HG02840 (cell line): ENCODE measurements around the gene ELMO1.

Experiments used
- ATAC-seq: cut with Tn5 transposase; IDR thresholded peaks from one replicate; pipeline ENCODE4 v1.9.1; 2021; ENCODE audit warnings: mild to moderate bottlenecking, moderate library complexity, moderate number of reproducible peaks; ENCODE audit not compliant: unreplicated experiment, low FRiP score

Gene ELMO1

DNA sequence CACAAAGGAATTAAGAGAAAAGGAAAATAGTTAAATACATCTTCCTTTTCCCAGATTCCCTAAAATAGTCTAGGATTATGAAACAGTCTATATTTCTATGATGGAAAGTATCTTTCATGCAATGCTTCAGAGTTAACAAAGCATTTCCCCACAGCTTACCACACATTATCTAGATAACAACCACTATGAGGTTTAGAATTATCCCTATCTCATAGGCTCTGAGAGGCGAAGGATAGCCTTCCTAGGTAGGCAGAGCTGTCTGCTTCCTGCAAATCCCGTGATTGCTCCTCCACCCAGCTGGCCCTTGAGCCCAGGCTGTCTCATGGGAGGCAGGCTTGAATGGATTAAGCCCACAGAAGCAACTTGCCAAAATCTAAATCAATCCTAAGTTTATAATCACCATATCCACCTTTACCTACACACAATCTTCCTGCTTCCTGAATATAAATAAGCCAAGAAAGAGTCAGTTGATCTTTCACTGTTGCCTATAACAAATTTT is 402.9 kb downstream of the ELMO1 start:
- no peak for ATAC-seq

DNA sequence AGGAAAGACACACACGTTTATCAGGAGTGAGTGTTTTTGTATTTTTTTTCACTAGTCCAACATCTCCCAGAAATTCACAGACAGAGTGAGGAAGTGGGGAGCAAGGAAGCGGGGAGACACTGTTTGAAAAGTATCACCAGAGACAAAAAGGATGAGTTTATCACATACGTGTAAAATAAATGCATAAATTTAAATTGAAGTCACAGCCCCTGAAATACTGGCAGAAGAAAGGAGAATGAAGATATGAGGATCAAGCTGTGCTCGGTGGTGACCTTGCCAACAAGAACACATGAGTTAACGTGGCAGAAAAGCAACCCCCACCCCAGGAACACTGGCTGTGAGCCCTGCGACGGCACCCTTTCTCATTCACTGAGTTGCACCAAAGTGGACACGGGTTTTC is 407.2 kb downstream of the ELMO1 start:
- no peak for ATAC-seq

DNA sequence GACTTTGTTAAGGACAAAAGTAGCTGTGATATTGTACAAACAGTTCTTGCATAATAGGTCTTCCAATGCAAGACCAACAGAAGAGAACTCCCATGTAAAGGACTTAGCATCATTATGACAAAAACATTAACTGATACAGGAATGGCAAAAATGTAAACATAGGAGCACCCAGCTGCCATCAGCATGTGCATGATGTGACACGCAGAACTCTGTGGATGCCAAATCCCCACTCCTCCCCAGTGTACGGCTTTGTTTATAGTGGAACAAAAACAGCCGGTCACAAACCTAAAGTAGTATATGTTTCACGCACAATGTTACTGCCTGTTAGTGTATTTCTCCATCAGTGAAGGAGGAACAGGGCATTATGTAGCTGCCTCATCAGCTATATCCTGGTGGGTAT is 408.3 kb downstream of the ELMO1 start:
- no peak for ATAC-seq

DNA sequence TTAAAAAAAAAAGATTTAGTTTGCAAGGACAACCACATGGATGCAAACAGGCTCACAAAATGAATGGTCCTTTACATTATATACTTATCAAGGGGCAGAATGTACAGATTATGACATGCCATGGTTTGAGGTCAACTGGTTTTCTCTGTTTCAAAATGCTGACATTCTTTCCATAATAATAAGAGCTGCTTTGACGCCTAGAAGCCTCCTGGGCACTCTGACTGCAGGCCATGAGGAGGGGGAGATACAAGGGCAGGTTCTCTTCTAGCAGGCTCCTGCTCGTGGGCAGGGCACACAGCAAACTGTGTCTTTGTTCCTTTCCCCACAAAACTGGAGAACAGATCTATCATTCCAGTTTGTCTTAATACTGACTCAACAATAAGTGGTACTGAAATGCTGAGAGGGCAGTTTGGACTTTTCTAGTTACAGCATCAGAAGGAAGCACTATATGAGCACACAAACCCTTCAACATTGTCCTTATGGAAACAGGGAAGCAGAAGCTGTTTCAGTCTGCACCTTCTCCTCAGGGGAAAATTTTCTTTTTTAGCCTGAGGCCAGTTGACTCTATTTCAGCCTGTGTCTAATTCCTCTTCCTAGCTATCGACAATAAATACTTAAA is 409.4 kb downstream of the ELMO1 start:
- no peak for ATAC-seq

DNA sequence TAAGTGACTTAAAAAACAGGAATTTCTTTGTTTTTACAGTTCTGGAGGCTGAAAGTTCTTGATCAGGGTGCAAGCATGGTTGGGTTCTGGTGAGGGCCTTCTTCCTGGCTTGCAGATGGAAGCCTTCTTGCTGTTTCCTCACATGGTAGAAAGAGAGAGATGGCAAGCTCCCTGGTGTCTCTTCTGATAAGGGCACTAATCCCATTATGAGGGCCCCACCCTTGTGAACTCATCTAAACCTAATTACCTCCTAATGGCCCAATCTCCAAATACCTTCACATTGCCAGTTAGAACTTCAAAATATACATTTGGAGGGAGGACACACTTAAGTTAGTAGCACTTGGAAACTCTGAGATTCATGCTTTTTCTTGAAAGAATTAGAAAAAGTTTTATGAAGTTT is 410.0 kb downstream of the ELMO1 start:
- ATAC-seq: no peak

DNA sequence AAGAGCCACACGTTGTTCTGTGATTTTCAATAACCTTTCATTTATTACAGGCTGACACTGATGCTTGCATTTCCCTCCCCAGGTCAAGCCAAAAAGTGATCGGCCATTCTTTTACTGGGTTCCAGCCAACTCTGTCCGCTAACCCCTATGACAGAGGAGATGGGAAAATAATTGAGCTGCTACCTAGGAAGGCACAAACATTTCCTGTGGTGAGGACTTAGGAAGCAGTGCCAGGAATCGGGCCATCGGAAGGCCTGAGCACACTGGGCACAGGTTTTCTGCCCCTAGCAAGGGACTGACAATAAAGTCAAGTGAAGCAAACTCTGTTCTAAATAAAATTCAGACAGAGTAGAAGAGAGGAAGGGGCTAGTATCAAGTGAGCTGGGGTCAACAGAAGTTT is 411.4 kb downstream of the ELMO1 start:
- ATAC-seq: no peak

DNA sequence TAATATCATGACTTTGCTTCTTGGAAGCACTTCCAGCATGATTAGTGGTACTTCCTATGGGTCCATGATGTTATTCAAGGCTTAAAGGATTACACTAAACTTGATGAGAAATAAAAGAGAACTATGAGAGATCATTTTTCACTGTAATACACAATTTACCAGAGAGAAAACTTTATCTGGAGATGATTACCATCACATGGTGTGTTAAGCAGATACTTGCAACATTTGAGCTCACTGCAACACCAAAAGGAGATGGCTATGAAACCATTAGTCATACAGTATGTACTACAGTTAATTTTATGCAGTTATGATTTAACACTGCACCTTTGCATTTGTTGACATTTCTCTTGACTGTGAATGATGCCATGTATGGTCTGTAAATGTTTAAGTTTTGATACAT is 413.0 kb downstream of the ELMO1 start:
- no peak for ATAC-seq

DNA sequence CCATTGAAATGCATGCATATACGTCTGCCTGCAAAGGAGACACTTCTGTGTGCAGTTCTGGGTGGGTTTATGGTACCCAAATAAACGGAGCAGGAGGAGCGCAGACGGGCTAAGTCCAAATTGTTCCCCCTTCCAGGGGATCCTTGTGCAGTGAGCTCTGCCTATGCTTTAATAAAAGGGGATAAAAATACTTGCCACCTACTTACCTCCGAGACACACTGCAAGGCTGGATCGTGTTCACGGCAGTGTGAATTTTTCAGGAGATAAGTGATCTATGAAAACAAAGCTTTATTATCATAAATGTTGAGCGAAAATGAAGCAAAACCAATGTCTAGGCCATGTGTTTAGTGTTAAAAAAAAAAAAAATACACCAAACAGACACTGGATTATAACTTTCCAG is 415.5 kb downstream of the ELMO1 start:
- no peak for ATAC-seq

DNA sequence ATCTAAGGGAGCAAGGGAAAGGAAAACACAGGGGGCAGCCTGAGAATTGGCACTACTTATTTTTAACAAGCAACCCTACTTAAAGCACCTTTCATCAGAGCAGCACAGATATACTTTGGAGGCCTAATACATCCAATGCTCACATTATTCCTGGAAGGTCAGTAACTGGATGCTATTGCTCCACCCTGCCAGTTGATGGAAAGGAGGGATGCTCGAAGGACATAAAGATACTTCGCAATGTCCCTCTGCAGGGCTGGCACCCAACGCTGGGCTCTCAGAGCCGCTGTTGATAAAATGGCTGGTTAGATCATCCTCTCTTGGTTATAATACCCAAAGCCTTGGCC is 416.4 kb downstream of the ELMO1 start:
- no peak for ATAC-seq

DNA sequence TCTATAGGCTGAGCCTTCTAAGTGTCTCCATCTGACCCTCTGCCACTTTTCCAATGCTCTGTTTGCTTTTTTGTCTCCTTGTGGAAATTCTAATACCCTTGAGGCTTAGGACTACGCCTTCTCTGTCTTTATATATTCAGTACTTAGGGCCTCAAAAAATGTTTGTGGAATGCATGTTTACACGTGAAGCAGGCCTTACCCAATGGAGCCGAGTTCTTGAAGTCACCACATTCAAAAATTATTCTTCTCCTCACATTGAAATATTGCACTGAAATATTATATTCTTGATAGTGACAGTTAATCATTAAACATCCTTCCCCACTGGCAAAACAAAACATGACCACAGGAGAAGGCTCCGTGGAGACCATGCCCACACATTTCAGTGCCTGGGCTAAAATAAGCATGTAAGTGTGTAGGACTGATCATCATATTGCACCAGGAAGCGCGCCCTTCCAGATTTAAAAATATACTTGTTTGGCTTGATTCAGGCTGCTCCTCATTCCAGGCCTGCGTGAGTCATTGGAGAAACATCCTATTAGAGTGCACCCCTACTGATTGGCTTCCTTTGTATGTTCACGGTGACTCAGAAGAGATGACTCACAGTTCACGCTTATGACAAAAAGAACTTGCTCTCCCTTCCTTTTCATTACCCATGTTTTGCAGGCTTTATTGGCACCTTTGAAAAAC is 416.9 kb downstream of the ELMO1 start:
- no peak for ATAC-seq

DNA sequence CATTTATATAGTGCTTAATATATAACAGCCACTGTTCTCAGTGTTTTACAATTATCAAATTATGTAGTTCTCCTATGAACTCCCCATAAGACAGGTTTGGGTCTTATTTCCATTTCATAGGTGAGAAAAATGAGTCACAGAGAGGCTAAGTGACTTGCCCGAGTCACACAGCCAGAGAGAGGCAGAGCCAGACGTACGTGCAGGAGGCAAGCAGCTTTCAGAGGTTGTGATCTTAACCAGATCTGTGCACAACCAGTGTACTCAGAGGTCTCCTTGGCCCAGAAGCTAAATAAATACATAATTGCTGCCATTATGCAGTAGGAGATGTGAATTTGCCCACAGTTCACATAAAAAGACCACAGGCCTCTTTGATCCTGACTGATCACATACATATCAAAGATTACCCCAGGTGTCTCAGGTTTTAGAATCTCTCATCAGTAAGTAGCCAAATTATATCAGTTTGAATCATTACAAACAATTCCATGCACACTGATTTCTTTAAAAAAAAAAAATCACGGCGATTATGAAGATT is 419.7 kb downstream of the ELMO1 start:
- no peak for ATAC-seq

DNA sequence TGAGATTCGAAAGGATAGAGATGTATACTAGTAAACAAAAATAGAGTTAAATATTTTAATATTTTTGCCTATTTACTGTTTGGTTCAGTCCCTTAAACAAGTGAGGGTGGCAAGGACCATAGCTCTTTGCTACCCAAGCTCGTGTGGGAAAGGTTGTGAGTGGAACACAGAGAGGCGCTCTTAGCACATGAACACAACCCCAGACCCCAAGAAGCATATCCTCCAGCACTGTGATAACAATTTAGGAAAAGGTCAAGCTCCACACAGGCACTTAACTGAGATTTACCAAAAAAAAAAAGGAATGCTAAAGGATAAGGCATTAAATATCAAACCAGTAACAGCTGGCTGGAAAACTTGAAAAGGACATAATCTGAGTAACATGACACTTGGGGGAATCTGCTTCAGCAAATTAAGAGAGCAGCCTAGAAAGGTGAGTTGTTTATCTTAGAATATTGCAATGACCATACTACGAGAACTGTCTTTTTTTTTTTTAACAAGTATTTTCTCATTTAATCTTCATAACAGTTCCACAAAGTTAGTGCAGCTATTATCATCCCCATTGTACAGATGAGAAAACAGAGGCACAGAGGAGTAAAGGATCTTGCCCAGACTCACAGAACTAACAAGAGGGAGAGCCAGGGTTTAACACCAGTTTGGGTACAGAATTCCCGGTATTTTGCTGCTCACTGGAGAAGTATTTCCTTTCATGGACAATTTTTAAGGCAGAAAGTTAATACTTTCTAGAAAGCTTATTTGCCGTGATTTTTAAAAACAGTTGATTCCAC is 420.9 kb downstream of the ELMO1 start:
- no peak for ATAC-seq

DNA sequence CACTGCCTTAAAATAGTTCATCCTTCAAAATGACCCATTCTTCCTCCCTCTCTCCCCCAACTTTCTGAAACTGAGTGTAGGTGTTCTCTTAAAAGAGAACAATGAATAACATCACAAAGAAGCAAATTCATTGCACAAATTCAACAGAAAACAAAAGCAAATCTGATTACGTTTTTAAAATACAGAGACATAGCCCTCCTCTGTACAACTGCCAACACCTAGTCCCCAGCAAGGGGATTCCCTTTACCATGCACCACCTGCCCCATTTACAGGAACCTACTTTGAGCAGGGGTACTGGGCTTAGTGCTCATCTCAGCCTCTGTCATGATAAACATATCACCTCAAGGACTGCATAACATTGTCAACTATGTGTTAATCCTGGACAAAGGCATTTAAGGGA is 421.6 kb downstream of the ELMO1 start:
- ATAC-seq: no peak

DNA sequence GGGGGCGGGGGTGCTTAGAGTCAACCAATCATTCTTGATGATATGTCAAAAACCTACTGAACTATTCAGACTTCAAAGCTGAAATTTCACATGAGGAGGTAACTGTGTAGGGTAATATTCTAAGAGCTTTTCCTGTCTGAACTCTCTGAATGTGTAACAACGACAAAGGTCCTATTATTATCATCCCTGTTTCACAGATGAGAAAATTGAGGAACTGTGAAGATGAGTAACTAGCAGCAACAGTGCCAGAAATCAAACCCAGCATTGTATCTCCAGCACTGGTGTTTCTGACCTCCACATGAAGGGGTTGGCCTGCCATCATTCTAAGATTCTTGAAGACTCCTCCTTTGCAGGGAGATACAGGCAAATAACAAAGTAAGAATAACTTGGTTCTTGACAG is 429.7 kb downstream of the ELMO1 start:
- ATAC-seq: no peak

DNA sequence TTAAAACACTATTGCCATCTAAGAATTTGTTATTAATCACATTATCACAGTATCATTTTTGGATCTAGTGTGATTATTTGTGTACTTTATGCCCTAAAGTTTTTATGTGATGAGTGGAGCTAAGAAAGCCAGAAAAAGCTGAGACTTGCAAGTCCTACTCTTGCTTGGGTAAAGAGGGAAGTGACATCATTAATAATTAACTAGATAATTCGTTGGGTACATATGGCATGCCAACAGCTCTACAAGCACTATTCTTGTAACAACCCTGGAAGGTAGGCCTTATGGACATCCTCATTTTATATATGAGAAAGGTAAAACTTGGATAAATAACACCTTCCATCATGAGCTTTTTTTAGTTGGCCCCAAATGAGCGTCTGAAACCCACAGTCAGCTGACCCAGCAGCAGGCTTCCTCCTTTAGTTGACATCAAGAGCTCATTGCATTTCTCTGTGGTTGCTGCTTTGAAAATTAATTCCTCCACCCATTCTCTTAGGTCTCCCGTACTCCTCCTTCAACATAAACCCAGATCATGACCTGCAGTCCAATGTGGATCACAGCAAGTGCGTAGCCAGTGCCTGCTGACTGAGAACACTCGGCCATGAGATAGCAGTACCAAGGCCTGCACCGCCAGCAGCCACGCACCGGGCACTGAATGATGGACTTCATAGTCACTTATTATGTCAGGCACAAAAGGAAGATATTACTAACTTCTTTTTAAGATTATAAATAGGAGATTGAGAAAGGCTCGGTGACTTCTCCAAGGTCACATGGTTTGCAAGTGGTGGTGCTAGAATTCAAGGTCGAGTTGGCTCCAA is 432.4 kb downstream of the ELMO1 start:
- ATAC-seq: no peak

DNA sequence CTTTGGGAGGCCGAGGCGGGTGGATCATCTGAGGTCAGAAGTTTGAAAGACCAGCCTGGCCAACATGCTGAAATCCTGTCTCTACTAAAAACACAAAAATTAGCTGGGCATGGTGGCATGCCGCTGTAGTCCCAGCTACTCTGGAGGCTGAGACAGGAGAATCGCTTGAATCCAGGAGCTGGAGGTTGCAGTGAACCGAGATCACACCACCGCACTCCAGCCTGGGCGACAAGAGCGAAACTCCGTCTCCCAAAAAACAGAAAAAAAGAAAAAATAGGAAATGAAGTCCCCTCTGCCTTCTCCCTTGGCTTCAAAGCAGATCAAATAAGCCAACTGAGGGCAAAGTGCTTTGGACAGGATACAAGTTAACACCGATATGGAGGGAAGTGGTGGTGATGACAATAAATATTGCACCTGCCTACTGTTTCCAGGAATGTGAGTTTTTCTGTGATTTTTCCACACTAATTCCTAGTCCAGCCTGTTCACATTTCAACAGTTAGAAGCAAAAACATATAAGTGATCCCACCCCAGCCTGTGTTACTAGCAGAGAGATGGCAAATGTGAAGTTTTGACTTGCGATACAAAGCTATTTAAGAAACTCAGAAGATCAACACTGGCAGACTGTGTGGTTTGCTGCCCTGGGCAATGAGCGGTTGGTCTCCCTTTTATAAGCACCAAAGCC is 433.2 kb downstream of the ELMO1 start:
- no peak for ATAC-seq

DNA sequence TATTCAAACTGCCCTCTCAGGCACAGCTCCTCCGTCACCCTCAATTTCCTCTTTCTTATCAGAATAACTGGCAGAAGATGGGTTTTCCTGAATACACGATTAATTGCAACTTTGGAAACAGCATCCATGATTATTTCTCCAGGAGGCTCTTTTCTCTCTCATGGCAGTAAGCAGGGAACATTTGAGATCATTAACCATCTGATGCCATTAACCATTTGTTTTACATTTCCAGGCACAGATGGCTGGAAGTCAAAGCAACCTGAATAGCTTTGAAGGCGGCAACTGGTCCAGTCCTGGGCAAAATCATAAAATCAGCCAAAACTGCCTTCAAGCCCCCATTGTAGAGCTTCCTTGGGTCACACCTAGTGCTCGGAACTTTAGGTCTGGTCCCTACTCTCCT is 434.9 kb downstream of the ELMO1 start:
- ATAC-seq: no peak

DNA sequence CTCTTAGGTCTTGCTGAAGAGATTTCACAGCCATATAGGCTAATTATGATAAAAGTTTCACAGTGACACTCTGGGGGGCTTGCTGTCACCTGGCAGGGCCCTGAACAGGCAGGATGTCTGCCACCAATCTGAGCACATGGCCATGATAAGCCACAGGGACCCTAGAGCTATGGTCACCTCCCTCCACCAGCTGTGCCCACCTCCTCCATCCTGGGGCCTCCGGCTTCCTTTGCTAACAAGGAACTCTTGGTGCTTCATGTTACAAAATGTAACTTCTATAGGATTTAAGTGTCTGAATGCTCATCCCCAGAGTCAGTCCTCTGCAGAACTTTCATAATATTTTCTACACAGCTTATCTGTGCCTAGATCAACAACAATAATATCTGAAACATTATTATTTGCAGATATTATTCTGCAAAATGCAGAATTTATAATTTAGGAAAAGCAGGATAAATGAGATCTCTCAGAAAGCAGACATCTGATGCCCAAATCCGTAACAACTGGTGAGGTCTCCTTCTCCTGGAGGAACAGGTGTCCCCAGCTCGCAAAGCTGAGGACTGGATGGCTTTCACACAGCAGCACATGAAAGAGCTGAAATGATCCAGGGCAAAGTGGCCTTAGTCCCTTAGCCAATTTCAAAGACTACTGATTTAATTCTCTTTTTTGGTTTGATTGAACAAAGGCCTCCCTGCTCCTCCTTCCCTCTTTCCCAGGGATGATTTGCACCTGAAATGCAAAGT is 437.3 kb downstream of the ELMO1 start:
- no peak for ATAC-seq

DNA sequence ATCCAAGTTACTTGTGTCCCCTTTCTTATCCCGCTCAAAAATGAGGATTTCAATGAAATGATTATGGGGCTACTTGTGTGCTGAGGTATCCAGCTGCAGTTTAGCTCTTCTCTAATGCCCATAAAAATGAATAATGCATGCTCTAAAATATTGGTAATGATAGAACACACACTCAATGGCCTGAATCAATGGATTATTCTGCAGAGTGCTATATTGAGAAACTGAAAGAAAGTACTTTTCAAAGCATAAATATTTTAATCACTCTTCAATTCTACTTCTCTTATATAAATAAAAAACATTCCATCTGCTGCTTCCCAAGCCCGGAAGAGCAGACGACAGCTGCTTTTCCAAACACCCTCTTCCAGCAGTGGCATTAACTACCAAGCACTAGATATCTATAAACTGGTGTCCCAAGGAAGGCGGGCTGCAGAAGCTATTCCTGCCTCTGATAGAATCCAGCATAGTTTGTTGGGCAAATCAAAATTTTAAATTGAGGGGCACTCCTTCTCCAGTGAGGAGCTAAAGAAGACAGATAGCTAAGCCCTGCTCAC is 439.5 kb downstream of the ELMO1 start:
- ATAC-seq: no peak
